Progenitor cell of endocrine pancreas (in vitro differentiated cells): Measurements from ENCODE around the gene RGS3. TPM values are rescaled to one million over a fixed set of nuclear protein-coding genes. Genes with fewer than 3 reads are reported as not detected.
"Not testable (repeated sequence)": the region's sequence is repeated elsewhere in the genome, so short reads cannot be mapped to it uniquely, and the experiment has no call there.

Source experiments
- DNase-seq: peaks from one replicate; pipeline ENCODE4 v3.0.0; 2021; ENCODE audit warnings: low spot score; ENCODE audit not compliant: unreplicated experiment
- H3K27ac Mint-ChIP-seq: 2 replicates; pipeline ENCODE4 v1.8.0; 2021; ENCODE audit warnings: mild to moderate bottlenecking, moderate library complexity, mixed read lengths
- H3K27me3 Mint-ChIP-seq: 2 replicates; pipeline ENCODE4 v1.8.0; 2021; ENCODE audit warnings: mixed read lengths
- H3K36me3 Mint-ChIP-seq: 2 replicates; pipeline ENCODE4 v1.8.0; 2022; ENCODE audit warnings: mixed read lengths; ENCODE audit not compliant: insufficient read depth
- H3K4me1 Mint-ChIP-seq: 2 replicates; pipeline ENCODE4 v1.8.0; 2021; ENCODE audit warnings: low read depth, mixed read lengths
- H3K4me3 Mint-ChIP-seq: 2 replicates; pipeline ENCODE4 v1.8.0; 2021; ENCODE audit warnings: low read depth, mild to moderate bottlenecking, moderate library complexity, mixed read lengths
- H3K9me3 Mint-ChIP-seq: 2 replicates; pipeline ENCODE4 v1.8.0; 2021; ENCODE audit warnings: low read depth, mixed read lengths
- total RNA-seq: library from RNA; stranded (reverse); gene quantifications from 2 replicates; pipeline ENCODE4 v1.2.1, GENCODE V29; 2021
- TF ChIP-seq, protein P1 (sequence below): fragments of 200-600 bp; sonication (generic); IDR thresholded peaks from one replicate; pipeline ENCODE4 v1.5.0; 2021; ENCODE audit warnings: antibody characterized with exemption, mild to moderate bottlenecking; ENCODE audit not compliant: unreplicated experiment

RGS3 gene
- total RNA-seq, 1 donor from 2014 or later = 39.3 TPM

DNA sequence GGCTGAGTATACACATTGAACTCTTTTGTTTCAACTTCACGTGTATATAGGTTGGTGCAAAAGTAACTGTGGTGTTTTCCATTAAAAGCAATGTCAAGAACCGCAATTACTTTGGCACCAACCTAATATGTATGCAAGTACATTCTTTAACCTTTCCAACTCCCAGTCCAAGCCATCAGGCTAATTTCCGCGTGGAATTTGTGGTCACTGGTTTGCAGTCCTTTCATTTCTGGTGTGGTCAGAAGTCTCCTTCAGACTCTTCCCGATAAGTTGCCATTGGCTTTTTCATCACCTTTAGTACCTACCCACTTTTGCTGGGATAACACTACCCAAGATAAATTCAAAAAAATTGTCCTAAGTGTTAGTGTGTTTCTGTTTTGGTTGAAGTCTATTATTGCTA lies 84.0 kb downstream of the RGS3 start:
- Mint-ChIP-seq H3K27me3 (no peaks in the 10 kb centered on the region), H3K4me1 (peaks cover 45% of the 10 kb centered on the region), H3K27ac (no peak overlapping the region), H3K9me3 (no peaks in the 10 kb centered on the region), H3K4me3 (no peak overlapping the region), H3K36me3 (no peaks in the 10 kb centered on the region)
- TF ChIP-seq, protein P1, sequence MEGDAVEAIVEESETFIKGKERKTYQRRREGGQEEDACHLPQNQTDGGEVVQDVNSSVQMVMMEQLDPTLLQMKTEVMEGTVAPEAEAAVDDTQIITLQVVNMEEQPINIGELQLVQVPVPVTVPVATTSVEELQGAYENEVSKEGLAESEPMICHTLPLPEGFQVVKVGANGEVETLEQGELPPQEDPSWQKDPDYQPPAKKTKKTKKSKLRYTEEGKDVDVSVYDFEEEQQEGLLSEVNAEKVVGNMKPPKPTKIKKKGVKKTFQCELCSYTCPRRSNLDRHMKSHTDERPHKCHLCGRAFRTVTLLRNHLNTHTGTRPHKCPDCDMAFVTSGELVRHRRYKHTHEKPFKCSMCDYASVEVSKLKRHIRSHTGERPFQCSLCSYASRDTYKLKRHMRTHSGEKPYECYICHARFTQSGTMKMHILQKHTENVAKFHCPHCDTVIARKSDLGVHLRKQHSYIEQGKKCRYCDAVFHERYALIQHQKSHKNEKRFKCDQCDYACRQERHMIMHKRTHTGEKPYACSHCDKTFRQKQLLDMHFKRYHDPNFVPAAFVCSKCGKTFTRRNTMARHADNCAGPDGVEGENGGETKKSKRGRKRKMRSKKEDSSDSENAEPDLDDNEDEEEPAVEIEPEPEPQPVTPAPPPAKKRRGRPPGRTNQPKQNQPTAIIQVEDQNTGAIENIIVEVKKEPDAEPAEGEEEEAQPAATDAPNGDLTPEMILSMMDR = no peak
- DNase-seq = no peak

DNA sequence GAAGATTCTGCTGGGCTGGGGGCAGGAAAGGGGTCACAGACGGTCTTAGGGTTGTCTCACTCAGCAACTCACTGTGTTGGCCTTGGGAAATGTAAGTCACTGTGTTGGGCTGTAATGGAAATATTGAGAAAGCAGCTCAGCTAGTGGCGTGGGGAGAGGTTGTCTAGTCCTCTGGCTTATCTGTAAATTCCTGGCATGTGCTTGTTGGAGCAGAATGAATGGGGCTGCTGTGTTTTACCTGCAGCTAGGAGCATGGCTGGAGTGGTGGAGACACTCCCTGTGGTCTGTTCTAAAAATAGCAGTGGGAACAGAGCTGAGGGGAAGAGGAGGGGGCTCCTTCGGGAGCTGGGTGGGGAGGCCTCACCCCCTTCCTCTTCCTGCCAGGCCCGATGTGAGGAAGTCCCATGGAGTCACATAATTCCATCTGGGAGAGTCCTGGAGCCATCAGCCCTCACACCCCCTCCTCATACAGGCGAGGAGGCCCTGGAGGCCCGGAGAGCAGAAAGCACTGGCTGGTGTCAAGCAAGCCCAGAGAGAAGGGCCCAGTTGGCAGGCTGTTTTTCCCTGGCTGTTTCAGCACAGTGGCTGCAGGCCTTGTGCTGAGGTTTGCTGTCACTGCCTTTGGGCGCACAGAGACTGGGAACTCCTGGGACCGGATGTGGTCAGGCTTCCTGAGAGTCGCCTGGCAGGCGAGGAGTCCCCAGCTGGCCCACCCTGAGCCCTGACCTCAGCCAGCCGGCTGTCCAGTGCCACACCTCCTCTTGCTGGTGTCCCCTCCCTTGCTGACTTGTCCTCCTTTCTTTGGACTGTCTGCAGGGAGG lies 84.9 kb downstream of the RGS3 start:
- DNase-seq = no peak
- Mint-ChIP-seq H3K9me3 (no peaks in the 10 kb centered on the region), H3K27me3 (no peaks in the 10 kb centered on the region), H3K4me3 (no peak overlapping the region), H3K36me3 (no peaks in the 10 kb centered on the region), H3K4me1 (peaks cover 40% of the 10 kb centered on the region), H3K27ac (peak overlapping the region; percentile 89)
- TF ChIP-seq, protein P1 = no peak

DNA sequence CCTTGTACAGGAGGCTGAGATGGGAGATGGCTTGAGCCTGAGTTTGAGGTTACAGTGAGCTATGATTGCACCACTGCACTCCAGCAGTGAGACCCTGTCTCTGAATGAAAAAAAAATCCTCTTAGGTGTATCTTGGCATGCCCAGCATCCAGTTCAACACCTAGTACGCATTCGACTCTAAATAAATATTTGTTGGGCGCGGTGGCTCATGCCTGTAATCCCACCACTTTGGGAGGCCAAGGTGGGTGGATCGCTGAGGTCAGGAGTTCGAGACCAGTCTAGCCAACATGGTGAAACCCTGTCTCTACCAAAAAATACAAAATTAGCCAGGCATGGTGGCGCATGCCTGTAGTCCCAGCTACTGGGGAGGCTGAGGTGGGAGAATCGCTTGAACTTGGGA lies 86.4 kb downstream of the RGS3 start:
- not testable (repeated sequence) for H3K27me3 Mint-ChIP-seq, H3K4me3 Mint-ChIP-seq, H3K36me3 Mint-ChIP-seq, H3K9me3 Mint-ChIP-seq, DNase-seq
- Mint-ChIP-seq H3K27ac (peak overlapping the region; percentile 45), H3K4me1 (peaks cover 34% of the 10 kb centered on the region)

DNA sequence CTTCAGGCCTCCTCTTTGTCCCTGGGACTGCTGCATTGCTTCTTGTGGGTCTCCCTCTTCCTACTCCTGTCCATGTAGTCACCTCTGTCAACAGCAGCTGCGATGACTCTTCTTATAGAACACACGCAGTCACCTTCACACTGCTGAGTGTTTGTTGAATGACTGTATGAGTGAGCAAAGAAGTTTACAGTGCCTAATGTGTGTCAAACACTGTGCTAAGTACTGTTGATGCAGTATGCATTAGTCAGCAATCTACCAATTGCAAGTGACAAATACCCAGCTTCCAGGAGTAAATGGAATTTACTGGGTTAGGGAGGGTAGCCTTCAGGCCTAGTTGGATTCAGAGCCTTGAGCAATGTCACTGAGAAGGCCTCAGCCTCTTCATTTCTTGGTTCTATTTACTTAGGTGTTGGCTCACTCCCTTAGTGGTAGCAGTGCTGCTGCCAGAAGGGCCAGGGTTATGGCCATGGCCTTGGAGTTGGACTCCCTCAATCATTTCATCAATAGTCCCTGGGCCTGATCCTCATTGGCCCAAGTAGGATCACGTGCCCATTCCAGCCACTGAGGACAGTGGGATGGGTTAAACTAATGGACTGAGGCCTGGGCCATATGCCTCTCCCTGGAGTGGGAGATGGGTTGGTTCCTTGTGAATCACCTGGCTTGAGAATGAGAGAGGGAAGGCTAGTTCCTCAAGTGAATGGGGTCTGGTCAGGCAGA lies 93.5 kb downstream of the RGS3 start:
- TF ChIP-seq, protein P1 = no peak
- no peak for DNase-seq
- H3K4me1 Mint-ChIP-seq = no peaks in the 10 kb centered on the region
- no peaks in the 10 kb centered on the region for H3K9me3 Mint-ChIP-seq
- H3K36me3 Mint-ChIP-seq = no peaks in the 10 kb centered on the region
- no peak overlapping the region for H3K27ac Mint-ChIP-seq
- no peak overlapping the region for H3K4me3 Mint-ChIP-seq
- no peaks in the 10 kb centered on the region for H3K27me3 Mint-ChIP-seq

DNA sequence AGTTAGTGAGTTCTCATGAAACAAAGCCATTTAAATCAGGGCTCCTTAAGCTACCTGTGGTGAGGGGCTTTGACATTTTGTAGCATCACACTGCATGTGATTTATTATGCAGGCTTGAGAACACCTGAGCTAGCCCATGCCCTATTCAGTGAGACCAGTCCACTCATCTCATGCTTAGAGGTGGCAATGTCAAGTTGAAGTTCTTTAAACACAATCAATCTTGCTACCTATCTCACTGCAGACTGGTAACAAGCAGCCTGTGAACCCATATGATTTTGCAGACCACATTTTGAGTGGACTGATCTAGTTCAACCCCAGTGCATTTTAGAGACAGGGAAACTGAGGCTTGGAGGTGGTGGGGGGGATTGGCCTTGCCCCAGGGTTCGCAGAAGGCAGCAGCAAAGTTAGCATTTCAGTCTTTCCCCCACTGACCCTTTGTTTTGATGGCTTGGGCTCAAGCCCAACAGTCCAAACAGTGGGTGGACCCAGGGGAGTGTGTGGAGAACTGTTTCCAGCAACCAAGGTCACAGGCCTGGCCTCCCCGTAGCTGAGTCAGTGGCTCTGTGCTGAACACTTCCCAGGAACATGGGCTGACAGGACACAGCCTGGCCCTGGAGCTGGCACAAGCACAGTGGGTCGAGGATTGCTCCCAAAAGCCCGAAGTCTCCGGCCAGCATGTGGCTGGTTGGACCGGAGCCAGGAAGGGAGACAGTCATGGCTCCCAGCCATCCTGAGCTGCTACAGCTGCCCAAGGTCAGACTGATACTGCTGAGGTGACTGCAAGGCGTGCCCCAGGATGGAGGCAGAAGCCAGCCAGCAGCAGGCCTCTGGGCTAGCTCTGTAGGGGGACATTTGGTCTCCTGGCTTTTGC lies 95.3 kb downstream of the RGS3 start:
- no peak for DNase-seq
- Mint-ChIP-seq H3K4me3 (no peak overlapping the region), H3K4me1 (no peaks in the 10 kb centered on the region), H3K9me3 (no peaks in the 10 kb centered on the region), H3K36me3 (no peaks in the 10 kb centered on the region), H3K27me3 (peaks cover 5% of the 10 kb centered on the region), H3K27ac (no peak overlapping the region)
- TF ChIP-seq, protein P1 = no peak
